ENCODE results near the gene INVS. TPM values are rescaled to one million over a fixed set of nuclear protein-coding genes. Genes with fewer than 3 reads are reported as not detected.

The INVS gene, protein sequence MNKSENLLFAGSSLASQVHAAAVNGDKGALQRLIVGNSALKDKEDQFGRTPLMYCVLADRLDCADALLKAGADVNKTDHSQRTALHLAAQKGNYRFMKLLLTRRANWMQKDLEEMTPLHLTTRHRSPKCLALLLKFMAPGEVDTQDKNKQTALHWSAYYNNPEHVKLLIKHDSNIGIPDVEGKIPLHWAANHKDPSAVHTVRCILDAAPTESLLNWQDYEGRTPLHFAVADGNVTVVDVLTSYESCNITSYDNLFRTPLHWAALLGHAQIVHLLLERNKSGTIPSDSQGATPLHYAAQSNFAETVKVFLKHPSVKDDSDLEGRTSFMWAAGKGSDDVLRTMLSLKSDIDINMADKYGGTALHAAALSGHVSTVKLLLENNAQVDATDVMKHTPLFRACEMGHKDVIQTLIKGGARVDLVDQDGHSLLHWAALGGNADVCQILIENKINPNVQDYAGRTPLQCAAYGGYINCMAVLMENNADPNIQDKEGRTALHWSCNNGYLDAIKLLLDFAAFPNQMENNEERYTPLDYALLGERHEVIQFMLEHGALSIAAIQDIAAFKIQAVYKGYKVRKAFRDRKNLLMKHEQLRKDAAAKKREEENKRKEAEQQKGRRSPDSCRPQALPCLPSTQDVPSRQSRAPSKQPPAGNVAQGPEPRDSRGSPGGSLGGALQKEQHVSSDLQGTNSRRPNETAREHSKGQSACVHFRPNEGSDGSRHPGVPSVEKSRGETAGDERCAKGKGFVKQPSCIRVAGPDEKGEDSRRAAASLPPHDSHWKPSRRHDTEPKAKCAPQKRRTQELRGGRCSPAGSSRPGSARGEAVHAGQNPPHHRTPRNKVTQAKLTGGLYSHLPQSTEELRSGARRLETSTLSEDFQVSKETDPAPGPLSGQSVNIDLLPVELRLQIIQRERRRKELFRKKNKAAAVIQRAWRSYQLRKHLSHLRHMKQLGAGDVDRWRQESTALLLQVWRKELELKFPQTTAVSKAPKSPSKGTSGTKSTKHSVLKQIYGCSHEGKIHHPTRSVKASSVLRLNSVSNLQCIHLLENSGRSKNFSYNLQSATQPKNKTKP
- total RNA-seq: 10 to 100 TPM; 37.8 to 46.8 TPM

- Histone ChIP-seq H3K36me3 (peaks cover 5% of the 10 kb centered on the region), H3K4me3 (peak within 1 kb of the TSS; percentile 84), H3K27me3 (replicated peaks; ENCODE audit: insufficient read depth) (no peaks in the 10 kb centered on the region), H3K9me3 (no peaks in the 10 kb centered on the region), H3K4me1 (ENCODE audit: control insufficient read depth in 1 of 2, low read depth in 2 of 2) (peaks cover 14 to 27% of the 10 kb centered on the region in 2 donors), H3K27ac (peak within 1 kb of the TSS; percentile 81 to 84)
- DNase-seq (ENCODE audit: low spot score): peak; percentile 99
- peak; percentile 99 for ATAC-seq (ENCODE audit: insufficient number of reproducible peaks, low FRiP score, low read depth)
- TF ChIP-seq, protein P1, sequence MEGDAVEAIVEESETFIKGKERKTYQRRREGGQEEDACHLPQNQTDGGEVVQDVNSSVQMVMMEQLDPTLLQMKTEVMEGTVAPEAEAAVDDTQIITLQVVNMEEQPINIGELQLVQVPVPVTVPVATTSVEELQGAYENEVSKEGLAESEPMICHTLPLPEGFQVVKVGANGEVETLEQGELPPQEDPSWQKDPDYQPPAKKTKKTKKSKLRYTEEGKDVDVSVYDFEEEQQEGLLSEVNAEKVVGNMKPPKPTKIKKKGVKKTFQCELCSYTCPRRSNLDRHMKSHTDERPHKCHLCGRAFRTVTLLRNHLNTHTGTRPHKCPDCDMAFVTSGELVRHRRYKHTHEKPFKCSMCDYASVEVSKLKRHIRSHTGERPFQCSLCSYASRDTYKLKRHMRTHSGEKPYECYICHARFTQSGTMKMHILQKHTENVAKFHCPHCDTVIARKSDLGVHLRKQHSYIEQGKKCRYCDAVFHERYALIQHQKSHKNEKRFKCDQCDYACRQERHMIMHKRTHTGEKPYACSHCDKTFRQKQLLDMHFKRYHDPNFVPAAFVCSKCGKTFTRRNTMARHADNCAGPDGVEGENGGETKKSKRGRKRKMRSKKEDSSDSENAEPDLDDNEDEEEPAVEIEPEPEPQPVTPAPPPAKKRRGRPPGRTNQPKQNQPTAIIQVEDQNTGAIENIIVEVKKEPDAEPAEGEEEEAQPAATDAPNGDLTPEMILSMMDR (IDR thresholded peaks at IDR 0.05): peak; percentile 15
Observed at GRCh38 chr9:100098887-100099721, at the start of gene INVS, which contains the start of gene ERP44. Gene INVS, plus strand, starts transcription at chr9:100099243. Its CDS starts 5,279 bp downstream, at chr9:100104522. Gene ERP44, minus strand, starts transcription at chr9:100099000. Its CDS starts 160 bp downstream, at chr9:100098840.

- no peak overlapping the region for H3K27ac ChIP-seq
- TF ChIP-seq, protein P1 (IDR thresholded peaks at IDR 0.05): no peak
- H3K27me3 ChIP-seq (replicated peaks; ENCODE audit: insufficient read depth): no peaks in the 10 kb centered on the region
- ATAC-seq (ENCODE audit: insufficient number of reproducible peaks, low FRiP score, low read depth) (no peak), DNase-seq (ENCODE audit: low spot score) (no peak)
- H3K4me1 ChIP-seq (ENCODE audit: control insufficient read depth in 1 of 2, low read depth in 2 of 2): no peaks in the 10 kb centered on the region
- H3K36me3 ChIP-seq: peaks cover 4% of the 10 kb centered on the region
- H3K4me3 ChIP-seq: no peak overlapping the region
- H3K9me3 ChIP-seq: no peaks in the 10 kb centered on the region
Observed at GRCh38 chr9:100049551-100049950, 49.5 kb upstream of the INVS start.

- Histone ChIP-seq H3K36me3 (peaks cover 4% of the 10 kb centered on the region), H3K9me3 (no peaks in the 10 kb centered on the region), H3K4me3 (no peak overlapping the region), H3K27ac (no peak overlapping the region), H3K4me1 (ENCODE audit: control insufficient read depth in 1 of 2, low read depth in 2 of 2) (no peaks in the 10 kb centered on the region), H3K27me3 (replicated peaks; ENCODE audit: insufficient read depth) (no peaks in the 10 kb centered on the region)
- ATAC-seq (ENCODE audit: insufficient number of reproducible peaks, low FRiP score, low read depth): no peak
- no peak for DNase-seq (ENCODE audit: low spot score)
- TF ChIP-seq, protein P1 (IDR thresholded peaks at IDR 0.05): no peak
Observed at GRCh38 chr9:100052375-100052774, 46.7 kb upstream of the INVS start.

- no peaks in the 10 kb centered on the region for H3K4me1 ChIP-seq (ENCODE audit: control insufficient read depth in 1 of 2, low read depth in 2 of 2)
Observed at GRCh38 chr9:100056561-100056960, 42.5 kb upstream of the INVS start.

More at GRCh38 chr9:100056561-100056960, 42.5 kb upstream of the INVS start:
- no peak overlapping the region for H3K27ac ChIP-seq
- no peaks in the 10 kb centered on the region for H3K9me3 ChIP-seq
- peaks cover under 1% of the 10 kb centered on the region for H3K36me3 ChIP-seq
- H3K4me3 ChIP-seq: no peak overlapping the region
- ATAC-seq (ENCODE audit: insufficient number of reproducible peaks, low FRiP score, low read depth) (no peak), DNase-seq (ENCODE audit: low spot score) (no peak)
- TF ChIP-seq, protein P1 (IDR thresholded peaks at IDR 0.05): no peak
- H3K27me3 ChIP-seq (replicated peaks; ENCODE audit: insufficient read depth): no peaks in the 10 kb centered on the region
